ENCODE data around the gene GNS.
"Not testable (repeated sequence)": the region's sequence is repeated elsewhere in the genome, so short reads cannot be mapped to it uniquely, and the experiment has no call there.

The GNS gene

GRCh38 chr12:64779354-64779974, 20.3 kb upstream of the GNS start:
- DNase-seq: no peak

DNA sequence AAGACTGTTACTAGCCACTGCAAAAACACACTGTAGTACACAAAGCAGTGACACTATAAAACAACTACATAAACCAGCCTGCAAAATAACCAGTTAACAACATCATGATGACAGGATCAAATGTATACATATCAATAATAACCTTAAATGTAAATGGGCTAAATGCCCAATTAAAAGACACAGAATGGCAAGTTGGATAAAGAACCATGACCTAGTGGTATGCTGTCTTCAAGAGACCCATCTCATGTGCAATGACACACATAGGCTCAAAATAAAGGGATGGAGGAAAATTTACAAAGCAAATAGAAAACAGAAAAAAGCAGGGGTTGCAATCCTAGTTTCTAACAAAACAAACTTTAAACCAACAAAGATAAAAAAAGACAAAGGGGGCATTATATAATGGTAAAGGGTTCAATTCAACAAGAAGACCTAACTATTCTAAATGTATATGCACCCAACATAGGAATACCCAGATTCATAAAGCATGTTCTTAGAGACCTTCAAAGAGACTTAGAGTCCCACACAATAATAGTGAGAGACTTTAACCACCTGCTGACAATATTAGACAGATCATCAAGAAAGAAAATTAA, 16.0 kb upstream of the GNS start:
- DNase-seq: not testable (repeated sequence)

DNA sequence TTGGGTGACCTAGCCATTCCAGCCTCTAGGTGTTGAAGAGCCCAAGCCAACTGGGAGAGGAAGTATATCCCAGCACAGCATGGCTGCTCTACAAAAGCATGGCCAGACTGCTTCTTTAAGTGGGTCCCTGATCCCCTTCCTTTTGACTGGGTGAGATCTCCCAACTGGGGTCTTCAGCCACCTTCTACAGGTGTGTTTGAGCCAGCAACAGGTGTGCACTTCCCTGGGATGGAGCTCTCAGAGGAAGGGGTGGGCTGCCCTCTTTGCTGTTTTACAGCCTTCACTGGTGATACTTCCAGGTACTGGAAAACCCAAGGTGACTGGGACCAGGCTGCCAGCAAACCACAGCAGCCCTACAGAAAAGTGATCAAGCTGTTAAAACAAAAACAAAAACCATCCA, 14.2 kb upstream of the GNS start:
- DNase-seq: no peak

GRCh38 chr12:64767495-64767894, 8.3 kb upstream of the GNS start:
- no peak for DNase-seq

- no peak for DNase-seq
Observed at GRCh38 chr12:64760808-64761573, 1.8 kb upstream of the GNS start.

GRCh38 chr12:64757771-64758170, 1.4 kb downstream of the GNS start:
- DNase-seq: no peak

GRCh38 chr12:64756376-64756775, 2.8 kb downstream of the GNS start:
- no peak for DNase-seq

- no peak for DNase-seq
Observed at GRCh38 chr12:64753427-64753826, 5.8 kb downstream of the GNS start.

DNA sequence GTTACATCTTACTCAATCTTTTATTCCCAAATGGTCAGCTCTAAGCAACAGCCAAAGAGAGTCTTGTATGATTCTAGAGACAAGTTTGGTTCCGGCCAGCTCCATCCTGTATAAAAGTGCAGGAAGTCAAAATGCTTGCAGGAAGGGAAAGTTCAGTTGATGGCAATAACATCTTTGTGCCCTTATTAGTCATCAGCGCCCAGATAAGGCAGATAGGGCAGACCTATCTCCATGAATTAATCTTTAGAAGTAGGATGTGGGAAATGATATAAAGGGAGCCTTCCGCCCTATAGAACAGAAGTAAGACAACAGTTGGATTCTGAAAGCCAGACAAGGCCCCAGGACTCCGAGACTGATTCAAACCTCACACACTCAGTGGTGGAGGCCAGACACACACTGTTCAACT, 6.4 kb downstream of the GNS start:
- DNase-seq: no peak

- no peak for DNase-seq
Observed at GRCh38 chr12:64752032-64752431, 7.2 kb downstream of the GNS start.

- DNase-seq: no peak
Observed at GRCh38 chr12:64749461-64750200, 9.6 kb downstream of the GNS start.

DNA sequence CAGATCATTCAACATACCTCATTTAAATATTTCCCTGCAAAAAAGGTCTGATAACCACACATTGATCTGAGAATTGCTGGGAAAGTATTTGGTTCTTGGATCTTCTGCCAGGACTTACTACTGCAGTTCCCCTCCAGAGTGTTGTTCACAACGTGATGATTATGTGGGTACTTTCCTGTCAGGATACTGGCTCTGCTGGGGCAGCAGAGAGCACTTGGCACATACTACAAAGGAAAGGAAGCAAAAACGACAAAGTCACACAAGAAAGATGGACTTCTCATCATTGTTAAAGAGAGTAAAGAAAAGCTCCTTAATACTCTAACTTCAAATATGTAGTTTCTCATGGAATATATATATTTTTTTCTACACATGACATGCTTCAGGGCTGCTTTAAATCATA, 11.5 kb downstream of the GNS start:
- no peak for DNase-seq

GRCh38 chr12:64746663-64747062, 12.5 kb downstream of the GNS start:
- DNase-seq: no peak

DNA sequence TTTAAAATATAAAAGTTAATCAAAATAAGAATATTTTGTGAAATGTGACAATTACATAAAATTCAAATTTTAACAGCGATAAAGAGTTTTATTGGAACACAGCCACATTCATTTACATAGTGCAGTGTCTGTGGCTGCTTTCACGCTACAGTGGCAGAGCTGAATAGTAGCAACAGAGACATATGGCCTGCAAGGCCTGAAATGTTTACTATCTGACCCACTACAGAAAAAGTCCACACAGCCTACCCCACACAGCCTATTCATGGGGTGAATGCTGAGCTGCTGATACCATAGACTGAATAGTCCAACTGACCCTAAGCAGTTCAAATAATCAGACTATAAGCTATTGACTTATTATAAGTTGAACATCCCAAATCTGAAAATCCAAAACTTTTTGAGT, 13.2 kb downstream of the GNS start:
- DNase-seq: no peak

DNA sequence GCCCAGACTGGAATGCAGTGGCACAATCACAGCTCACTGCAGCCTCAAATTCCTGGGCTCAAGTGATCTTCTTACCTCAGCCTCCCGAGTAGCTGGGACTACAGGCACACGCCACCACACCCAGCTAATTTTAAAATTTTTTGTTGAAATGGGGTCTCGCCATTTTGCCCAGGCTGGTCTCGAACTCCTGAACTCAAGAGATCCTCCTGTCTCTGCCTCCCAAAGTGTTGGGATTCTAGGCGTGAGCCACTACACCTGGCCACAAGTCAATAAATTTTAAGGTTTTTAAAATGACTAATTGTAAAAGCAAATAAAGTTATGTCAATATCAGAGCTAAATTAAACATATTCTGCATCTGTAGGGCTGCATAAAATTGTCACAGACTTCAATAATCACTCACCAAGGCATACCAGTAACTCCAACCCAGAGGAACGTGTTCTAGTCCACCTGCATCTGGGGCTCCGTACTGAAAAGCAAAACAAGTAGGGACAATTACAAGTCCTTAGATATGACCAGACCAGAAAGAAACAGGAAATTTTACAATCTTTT, 13.9 kb downstream of the GNS start:
- DNase-seq: no peak

DNA sequence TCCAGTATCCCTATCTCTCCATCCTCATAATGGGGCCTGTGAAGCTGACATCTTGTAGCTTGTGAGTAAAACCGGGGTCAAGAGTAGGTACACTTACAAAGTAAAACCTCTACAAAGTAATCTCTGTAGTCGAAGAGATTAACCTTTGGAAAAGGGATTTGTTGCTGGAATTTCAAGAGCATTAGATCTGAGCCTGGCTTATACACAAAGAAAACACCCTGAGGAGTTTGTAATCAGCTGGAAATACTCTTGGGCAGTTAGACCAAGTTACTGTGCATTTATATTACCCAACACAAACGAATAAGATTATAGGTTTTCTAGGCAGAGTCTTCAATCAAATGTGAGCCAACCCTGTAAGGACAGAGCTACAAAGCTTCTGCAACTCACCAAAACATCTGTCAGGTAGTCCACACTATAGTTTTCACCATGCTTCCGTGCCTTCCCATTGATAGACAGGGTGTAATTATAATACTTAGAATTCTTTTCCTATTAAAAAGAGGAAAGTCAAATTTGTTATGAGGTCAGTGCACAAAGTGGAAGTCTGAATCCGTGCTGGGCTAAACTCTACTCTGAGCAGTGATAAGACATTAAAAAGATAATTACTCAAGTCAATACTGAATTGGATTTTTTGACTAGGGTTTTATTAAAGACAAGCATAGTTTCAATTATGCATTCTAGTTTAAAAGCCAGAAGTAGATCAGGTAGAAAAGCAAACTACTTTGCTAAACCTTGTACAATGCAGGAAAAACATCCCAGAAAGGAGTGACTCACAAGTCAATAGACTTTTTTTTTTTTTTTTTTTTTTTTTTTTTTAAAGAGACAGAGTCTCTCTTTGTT, 14.6 kb downstream of the GNS start:
- no peak for DNase-seq

DNA sequence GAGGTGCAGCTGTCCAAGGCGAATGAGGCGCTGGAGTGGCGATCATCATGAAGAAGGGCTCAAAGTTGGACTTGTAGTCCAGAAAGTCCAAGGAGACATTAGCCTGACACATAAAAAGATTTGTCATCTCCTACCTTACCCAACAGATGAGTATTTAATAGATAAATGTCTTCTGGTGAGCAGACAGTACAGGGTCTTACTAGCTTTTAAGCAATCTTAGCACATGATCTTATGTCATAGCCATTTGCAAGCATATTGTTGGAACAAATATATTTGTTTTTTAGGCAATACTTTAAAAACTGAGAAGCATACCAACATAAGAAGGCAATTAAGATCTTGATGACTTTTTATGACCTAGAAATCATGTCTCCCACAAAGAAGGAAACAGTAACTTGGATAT, 16.0 kb downstream of the GNS start:
- no peak for DNase-seq

- DNase-seq: no peak
Observed at GRCh38 chr12:64742416-64742815, 16.8 kb downstream of the GNS start.

GRCh38 chr12:64740646-64741045, 18.6 kb downstream of the GNS start:
- no peak for DNase-seq

DNA sequence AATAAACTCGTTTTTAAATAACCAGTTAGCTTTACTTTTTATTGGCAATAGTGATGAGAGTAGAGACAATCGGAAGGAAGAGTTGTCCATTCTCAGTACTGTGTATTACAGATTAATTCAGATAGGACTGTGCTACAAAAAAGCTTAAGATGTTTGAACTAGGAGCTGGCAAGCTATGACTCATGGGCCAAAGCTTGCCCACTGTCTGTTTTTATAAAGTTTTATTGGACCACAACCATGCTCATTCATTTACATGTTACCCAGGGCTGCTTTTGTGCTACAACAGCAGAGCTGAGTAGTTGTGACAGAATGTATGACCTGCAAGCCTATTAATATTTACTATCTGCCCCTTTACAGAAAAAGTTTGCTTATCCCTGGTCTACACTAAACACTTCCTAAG, 19.4 kb downstream of the GNS start:
- DNase-seq: no peak

DNA sequence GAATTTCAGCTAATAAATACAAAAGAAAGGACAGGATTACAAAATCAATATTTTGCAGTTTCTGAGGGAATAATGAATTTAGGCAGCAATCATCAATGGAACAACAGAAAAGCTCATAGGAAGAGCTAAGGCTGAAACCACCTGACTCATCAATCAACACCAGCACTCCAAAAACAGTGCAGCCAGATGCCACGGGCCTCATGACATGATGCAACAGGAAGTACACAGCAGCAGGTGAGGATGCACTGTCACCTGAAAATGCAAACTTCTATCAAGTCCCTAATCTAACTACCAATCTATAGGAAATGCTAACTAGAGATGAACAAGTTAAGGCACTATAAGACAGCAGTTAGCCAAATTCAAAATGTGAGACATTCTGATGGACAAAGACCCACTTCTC, 21.7 kb downstream of the GNS start:
- DNase-seq: peak; percentile 13

DNA sequence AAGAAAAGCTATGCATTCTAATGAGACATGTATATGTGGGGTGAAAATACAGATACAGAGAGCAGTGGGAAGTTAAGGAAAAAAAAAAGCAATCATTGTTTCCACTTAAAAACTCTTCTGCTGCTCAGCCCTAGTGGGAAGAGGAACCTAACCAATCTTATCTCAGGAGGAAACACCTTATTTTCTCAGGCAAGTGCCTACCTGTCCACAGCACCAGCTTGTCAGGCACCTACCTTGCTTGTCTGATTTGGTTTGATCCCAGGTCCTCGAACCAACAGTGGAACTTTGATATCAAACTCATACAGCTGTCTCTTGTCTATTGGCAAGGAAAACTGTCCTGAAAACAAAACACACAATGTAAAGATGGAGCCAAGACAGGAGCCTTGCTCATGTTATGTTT, 22.4 kb downstream of the GNS start:
- DNase-seq: no peak

DNA sequence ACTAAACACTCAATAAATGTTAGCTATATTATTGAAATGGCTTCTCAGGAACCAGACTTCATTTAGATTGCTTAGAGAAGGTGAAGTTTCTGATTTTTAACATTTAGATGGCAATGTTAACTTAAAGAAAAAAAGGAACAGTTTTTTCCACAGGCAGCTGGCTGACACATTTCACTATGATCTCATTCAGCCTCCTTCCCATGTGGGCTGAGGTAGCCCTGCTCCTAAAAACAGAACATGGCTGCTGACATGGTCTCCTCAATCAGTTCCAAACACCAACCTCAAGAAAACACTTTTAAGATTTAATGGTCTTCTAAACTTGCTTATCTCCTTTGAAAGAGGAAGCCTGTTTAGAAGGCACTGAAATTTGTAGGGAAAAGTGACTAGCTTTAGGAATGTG, 23.8 kb downstream of the GNS start:
- no peak for DNase-seq
